Measurements from ENCODE around the gene NME7.
A peak's percentile ranks its signal among the peaks of the same experiment; 100 is the strongest.
"Not testable (repeated sequence)": the region's sequence is repeated elsewhere in the genome, so short reads cannot be mapped to it uniquely, and the experiment has no call there.

Gene NME7

GRCh38 chr1:169339773-169340172 is 27.8 kb downstream of the NME7 start:
- H3K4me3 ChIP-seq (ENCODE audit: low read length), result no peak overlapping the region
- no peak for DNase-seq (ENCODE audit: low read depth)
- H3K4me1 ChIP-seq (ENCODE audit: control insufficient read depth, insufficient read depth, low read length), result no peaks in the 10 kb centered on the region
- no peaks in the 10 kb centered on the region for H3K9me3 ChIP-seq (ENCODE audit: control insufficient read depth, low read length)
- no peak overlapping the region for H3K9ac ChIP-seq (ENCODE audit: low read length)
- no peaks in the 10 kb centered on the region for H3K36me3 ChIP-seq (ENCODE audit: control insufficient read depth, insufficient read depth, low read length, severe bottlenecking)
- H3K27me3 ChIP-seq (replicated peaks; ENCODE audit: control insufficient read depth, insufficient read depth, low read length), result no peaks in the 10 kb centered on the region

- Histone ChIP-seq H3K9me3 (ENCODE audit: control insufficient read depth, low read length) (no peaks in the 10 kb centered on the region), H3K36me3 (ENCODE audit: control insufficient read depth, insufficient read depth, low read length, severe bottlenecking) (no peaks in the 10 kb centered on the region), H3K9ac (ENCODE audit: low read length) (no peak overlapping the region), H3K4me3 (ENCODE audit: low read length) (no peak overlapping the region), H3K4me1 (ENCODE audit: control insufficient read depth, insufficient read depth, low read length) (no peaks in the 10 kb centered on the region), H3K27me3 (replicated peaks; ENCODE audit: control insufficient read depth, insufficient read depth, low read length) (no peaks in the 10 kb centered on the region)
- no peak for DNase-seq (ENCODE audit: low read depth)
Observed at GRCh38 chr1:169338617-169339016, 29.0 kb downstream of the NME7 start.

- DNase-seq (ENCODE audit: low read depth); H3K9me3 ChIP-seq (ENCODE audit: control insufficient read depth, low read length); H3K27me3 ChIP-seq (replicated peaks; ENCODE audit: control insufficient read depth, insufficient read depth, low read length); H3K4me3 ChIP-seq (ENCODE audit: low read length); H3K4me1 ChIP-seq (ENCODE audit: control insufficient read depth, insufficient read depth, low read length); H3K9ac ChIP-seq (ENCODE audit: low read length); H3K36me3 ChIP-seq (ENCODE audit: control insufficient read depth, insufficient read depth, low read length, severe bottlenecking): not testable (repeated sequence)
Observed at GRCh38 chr1:169336947-169337715, 30.5 kb downstream of the NME7 start.

- not testable (repeated sequence) for H3K27me3 ChIP-seq (replicated peaks; ENCODE audit: control insufficient read depth, insufficient read depth, low read length); H3K9ac ChIP-seq (ENCODE audit: low read length); H3K4me3 ChIP-seq (ENCODE audit: low read length); DNase-seq (ENCODE audit: low read depth); H3K4me1 ChIP-seq (ENCODE audit: control insufficient read depth, insufficient read depth, low read length); H3K36me3 ChIP-seq (ENCODE audit: control insufficient read depth, insufficient read depth, low read length, severe bottlenecking); H3K9me3 ChIP-seq (ENCODE audit: control insufficient read depth, low read length)
Observed at GRCh38 chr1:169334727-169335126, 32.9 kb downstream of the NME7 start.

GRCh38 chr1:169330927-169331326 is 36.7 kb downstream of the NME7 start:
- Histone ChIP-seq H3K27me3 (replicated peaks; ENCODE audit: control insufficient read depth, insufficient read depth, low read length) (no peaks in the 10 kb centered on the region), H3K9me3 (ENCODE audit: control insufficient read depth, low read length) (no peaks in the 10 kb centered on the region), H3K4me1 (ENCODE audit: control insufficient read depth, insufficient read depth, low read length) (peaks cover 3% of the 10 kb centered on the region), H3K36me3 (ENCODE audit: control insufficient read depth, insufficient read depth, low read length, severe bottlenecking) (no peaks in the 10 kb centered on the region), H3K9ac (ENCODE audit: low read length) (no peak overlapping the region), H3K4me3 (ENCODE audit: low read length) (no peak overlapping the region)
- no peak for DNase-seq (ENCODE audit: low read depth)

- H3K9me3 ChIP-seq (ENCODE audit: control insufficient read depth, low read length), result no peaks in the 10 kb centered on the region
- H3K9ac ChIP-seq (ENCODE audit: low read length), result no peak overlapping the region
- H3K36me3 ChIP-seq (ENCODE audit: control insufficient read depth, insufficient read depth, low read length, severe bottlenecking), result no peaks in the 10 kb centered on the region
- DNase-seq (ENCODE audit: low read depth), result no peak
- peaks cover 6% of the 10 kb centered on the region for H3K4me1 ChIP-seq (ENCODE audit: control insufficient read depth, insufficient read depth, low read length)
- no peaks in the 10 kb centered on the region for H3K27me3 ChIP-seq (replicated peaks; ENCODE audit: control insufficient read depth, insufficient read depth, low read length)
- no peak overlapping the region for H3K4me3 ChIP-seq (ENCODE audit: low read length)
Observed at GRCh38 chr1:169329383-169329782, 38.2 kb downstream of the NME7 start.

- Histone ChIP-seq H3K9ac (ENCODE audit: low read length) (no peak overlapping the region), H3K36me3 (ENCODE audit: control insufficient read depth, insufficient read depth, low read length, severe bottlenecking) (no peaks in the 10 kb centered on the region), H3K9me3 (ENCODE audit: control insufficient read depth, low read length) (no peaks in the 10 kb centered on the region), H3K4me3 (ENCODE audit: low read length) (no peak overlapping the region), H3K27me3 (replicated peaks; ENCODE audit: control insufficient read depth, insufficient read depth, low read length) (no peaks in the 10 kb centered on the region), H3K4me1 (ENCODE audit: control insufficient read depth, insufficient read depth, low read length) (peaks cover 11% of the 10 kb centered on the region)
- no peak for DNase-seq (ENCODE audit: low read depth)
Observed at GRCh38 chr1:169327875-169328274, 39.7 kb downstream of the NME7 start.

GRCh38 chr1:169326956-169327268 is 40.7 kb downstream of the NME7 start:
- peak; percentile 6 for DNase-seq (ENCODE audit: low read depth)
- Histone ChIP-seq H3K27me3 (replicated peaks; ENCODE audit: control insufficient read depth, insufficient read depth, low read length) (no peaks in the 10 kb centered on the region), H3K9ac (ENCODE audit: low read length) (no peak overlapping the region), H3K4me3 (ENCODE audit: low read length) (no peak overlapping the region), H3K36me3 (ENCODE audit: control insufficient read depth, insufficient read depth, low read length, severe bottlenecking) (no peaks in the 10 kb centered on the region), H3K4me1 (ENCODE audit: control insufficient read depth, insufficient read depth, low read length) (peaks cover 12% of the 10 kb centered on the region), H3K9me3 (ENCODE audit: control insufficient read depth, low read length) (no peaks in the 10 kb centered on the region)

GRCh38 chr1:169326261-169326955 is 41.2 kb downstream of the NME7 start:
- no peaks in the 10 kb centered on the region for H3K27me3 ChIP-seq (replicated peaks; ENCODE audit: control insufficient read depth, insufficient read depth, low read length)

GRCh38 chr1:169325117-169325516 is 42.5 kb downstream of the NME7 start:
- no peaks in the 10 kb centered on the region for H3K9me3 ChIP-seq (ENCODE audit: control insufficient read depth, low read length)
- H3K36me3 ChIP-seq (ENCODE audit: control insufficient read depth, insufficient read depth, low read length, severe bottlenecking), result no peaks in the 10 kb centered on the region
- DNase-seq (ENCODE audit: low read depth), result no peak
- no peak overlapping the region for H3K4me3 ChIP-seq (ENCODE audit: low read length)
- H3K9ac ChIP-seq (ENCODE audit: low read length), result no peak overlapping the region
- peaks cover 21% of the 10 kb centered on the region for H3K4me1 ChIP-seq (ENCODE audit: control insufficient read depth, insufficient read depth, low read length)
- H3K27me3 ChIP-seq (replicated peaks; ENCODE audit: control insufficient read depth, insufficient read depth, low read length), result no peaks in the 10 kb centered on the region

More at GRCh38 chr1:169326261-169326955, 41.2 kb downstream of the NME7 start:
- H3K36me3 ChIP-seq (ENCODE audit: control insufficient read depth, insufficient read depth, low read length, severe bottlenecking), result no peaks in the 10 kb centered on the region
- no peak for DNase-seq (ENCODE audit: low read depth)
- H3K4me1 ChIP-seq (ENCODE audit: control insufficient read depth, insufficient read depth, low read length), result peaks cover 17% of the 10 kb centered on the region
- H3K9me3 ChIP-seq (ENCODE audit: control insufficient read depth, low read length), result no peaks in the 10 kb centered on the region
- no peak overlapping the region for H3K9ac ChIP-seq (ENCODE audit: low read length)
- no peak overlapping the region for H3K4me3 ChIP-seq (ENCODE audit: low read length)

- DNase-seq (ENCODE audit: low read depth), result no peak
- Histone ChIP-seq H3K36me3 (ENCODE audit: control insufficient read depth, insufficient read depth, low read length, severe bottlenecking) (no peaks in the 10 kb centered on the region), H3K9me3 (ENCODE audit: control insufficient read depth, low read length) (no peaks in the 10 kb centered on the region), H3K4me3 (ENCODE audit: low read length) (no peak overlapping the region), H3K27me3 (replicated peaks; ENCODE audit: control insufficient read depth, insufficient read depth, low read length) (no peaks in the 10 kb centered on the region), H3K4me1 (ENCODE audit: control insufficient read depth, insufficient read depth, low read length) (peaks cover 18% of the 10 kb centered on the region), H3K9ac (ENCODE audit: low read length) (no peak overlapping the region)
Observed at GRCh38 chr1:169322138-169322537, 45.5 kb downstream of the NME7 start.

Measured in adipocyte (in vitro differentiated cells).